HCT116 (cell line): ENCODE data around the gene TEDDM1.

Experiments used
- CTCF ChIP-seq, 3 experiments: fragments of 200-600 bp in 1 of 3; sonication (generic) in 1 of 3; IDR thresholded peaks in 2 of 3; conservative IDR thresholded peaks in 1 of 3; 2 replicates each; pipeline ENCODE4 v1.5.1; 2012 to 2017; ENCODE audit warnings: low read depth in 2 of 3, low read length in 2 of 3, antibody characterized with exemption in 1 of 3, borderline replicate concordance in 1 of 3, control low read depth in 1 of 3, mild to moderate bottlenecking in 1 of 3, mixed read lengths in 1 of 3, mixed run types in 1 of 3, moderate library complexity in 1 of 3; ENCODE audit not compliant: insufficient read depth in 1 of 3
- SP1 ChIP-seq: IDR thresholded peaks from 2 replicates; pipeline ENCODE4 v1.6.1; 2012; ENCODE audit warnings: low read depth
- TF ChIP-seq, protein P1 (sequence below): IDR thresholded peaks from 2 replicates; pipeline ENCODE4 v1.6.1; 2012; ENCODE audit warnings: low read depth

- TF ChIP-seq CTCF (IDR thresholded peaks at IDR 0.05 in 2 of 3, conservative IDR thresholded peaks at IDR 0.05 in 1 of 3; ENCODE audit: borderline replicate concordance in 1 of 3, insufficient read depth in 1 of 3, low read depth in 2 of 3, low read length in 2 of 3) (no peak), SP1 (no peak)
- TF ChIP-seq, protein P1, sequence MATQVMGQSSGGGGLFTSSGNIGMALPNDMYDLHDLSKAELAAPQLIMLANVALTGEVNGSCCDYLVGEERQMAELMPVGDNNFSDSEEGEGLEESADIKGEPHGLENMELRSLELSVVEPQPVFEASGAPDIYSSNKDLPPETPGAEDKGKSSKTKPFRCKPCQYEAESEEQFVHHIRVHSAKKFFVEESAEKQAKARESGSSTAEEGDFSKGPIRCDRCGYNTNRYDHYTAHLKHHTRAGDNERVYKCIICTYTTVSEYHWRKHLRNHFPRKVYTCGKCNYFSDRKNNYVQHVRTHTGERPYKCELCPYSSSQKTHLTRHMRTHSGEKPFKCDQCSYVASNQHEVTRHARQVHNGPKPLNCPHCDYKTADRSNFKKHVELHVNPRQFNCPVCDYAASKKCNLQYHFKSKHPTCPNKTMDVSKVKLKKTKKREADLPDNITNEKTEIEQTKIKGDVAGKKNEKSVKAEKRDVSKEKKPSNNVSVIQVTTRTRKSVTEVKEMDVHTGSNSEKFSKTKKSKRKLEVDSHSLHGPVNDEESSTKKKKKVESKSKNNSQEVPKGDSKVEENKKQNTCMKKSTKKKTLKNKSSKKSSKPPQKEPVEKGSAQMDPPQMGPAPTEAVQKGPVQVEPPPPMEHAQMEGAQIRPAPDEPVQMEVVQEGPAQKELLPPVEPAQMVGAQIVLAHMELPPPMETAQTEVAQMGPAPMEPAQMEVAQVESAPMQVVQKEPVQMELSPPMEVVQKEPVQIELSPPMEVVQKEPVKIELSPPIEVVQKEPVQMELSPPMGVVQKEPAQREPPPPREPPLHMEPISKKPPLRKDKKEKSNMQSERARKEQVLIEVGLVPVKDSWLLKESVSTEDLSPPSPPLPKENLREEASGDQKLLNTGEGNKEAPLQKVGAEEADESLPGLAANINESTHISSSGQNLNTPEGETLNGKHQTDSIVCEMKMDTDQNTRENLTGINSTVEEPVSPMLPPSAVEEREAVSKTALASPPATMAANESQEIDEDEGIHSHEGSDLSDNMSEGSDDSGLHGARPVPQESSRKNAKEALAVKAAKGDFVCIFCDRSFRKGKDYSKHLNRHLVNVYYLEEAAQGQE, result no peak
Measured at GRCh38 chr1:182428043-182428442, 27.6 kb upstream of the TEDDM1 start.
